Heart left ventricle (tissue), 16 donors: ENCODE data around the gene RNF20. TPM values are rescaled to one million over a fixed set of nuclear protein-coding genes. Genes with fewer than 3 reads are reported as not detected.
"Not testable (repeated sequence)": the region's sequence is repeated elsewhere in the genome, so short reads cannot be mapped to it uniquely, and the experiment has no call there.

ENCODE experiments used
- ATAC-seq, 4 donors: fragments of 200-7000 bp; cut with Tn5 transposase; one replicate each; pipeline ENCODE4 v1.9.1; 2020 to 2022; ENCODE audit warnings: moderate library complexity in 4 of 4, mild to moderate bottlenecking in 3 of 4, moderate number of reproducible peaks in 1 of 4
- DNase-seq, 5 donors: peaks; one replicate each; pipeline ENCODE4 v3.0.0-alpha.2; 2020
- H3K27ac ChIP-seq, 12 donors: fragments of 200-600 bp; sonication (generic) in 4 of 12; one replicate each; pipeline versions ENCODE4 v1.5.0 to v1.8.0; 2016 to 2022; ENCODE audit warnings: mild to moderate bottlenecking in 2 of 12
- H3K27me3 ChIP-seq, 9 donors: fragments of 200-600 bp; sonication (generic) in 2 of 9; one replicate each; pipeline versions ENCODE4 v1.5.1 to v1.8.0; 2016 to 2022; ENCODE audit warnings: mild to moderate bottlenecking in 3 of 9
- H3K36me3 ChIP-seq, 9 donors: fragments of 200-600 bp; sonication (generic) in 2 of 9; one replicate each; pipeline versions ENCODE4 v1.5.0 to v1.8.0; 2018 to 2022; ENCODE audit warnings: mild to moderate bottlenecking in 2 of 9
- H3K4me1 ChIP-seq, 12 donors: fragments of 200-600 bp; sonication (generic) in 4 of 12; one replicate each; pipeline versions ENCODE4 v1.5.0 to v1.8.0; 2016 to 2022; ENCODE audit warnings: mild to moderate bottlenecking in 3 of 12
- H3K4me3 ChIP-seq, 12 donors: fragments of 200-600 bp; sonication (generic) in 4 of 12; one replicate each; pipeline versions ENCODE4 v1.5.0 to v1.8.0; 2017 to 2022; ENCODE audit warnings: mild to moderate bottlenecking in 9 of 12, moderate library complexity in 4 of 12
- H3K9me3 ChIP-seq, 12 donors: fragments of 200-600 bp; sonication (generic) in 4 of 12; one replicate each; pipeline versions ENCODE4 v1.5.0 to v1.8.0; 2016 to 2022; ENCODE audit warnings: mild to moderate bottlenecking in 1 of 12
- CTCF ChIP-seq, 12 donors: fragments of 200-600 bp; sonication (generic) in 4 of 12; IDR thresholded peaks; one replicate each; pipeline versions ENCODE4 v1.5.0 to v1.8.0; 2018 to 2022; ENCODE audit warnings: antibody characterized with exemption in 12 of 12, mild to moderate bottlenecking in 5 of 12
- POLR2A ChIP-seq, 2 donors: fragments of 450-650 bp; IDR thresholded peaks; one replicate each; pipeline ENCODE4 v1.6.1; 2017; ENCODE audit warnings: antibody characterized with exemption in 2 of 2, mild to moderate bottlenecking in 2 of 2, moderate library complexity in 2 of 2
- WGBS, 4 donors: extraction: QIAGEN DNeasy Blood & Tissue Kit in 2 of 4; methylation state at CpG; one replicate each; pipeline versions ENCODE4 v1.1.5 to v1.1.7; 2013 to 2018; 5-methylcytosine and 5-hydroxymethylcytosine counted together
- intact Hi-C, 10 donors: fragments of 100-400 bp; cut with DNase I; formaldehyde crosslinking; loops; one replicate each; pipeline versions ENCODE4 v1.11.1 to v1.14.2; 2022
- polyA plus RNA-seq, 2 donors: library from polyadenylated mRNA; stranded (reverse); fragments of 200-250 nt; gene quantifications; one replicate each; pipeline ENCODE4 v1.2.3, GENCODE V29; 2013
- total RNA-seq, 9 donors: library from RNA; depleted of rRNA in 2 of 9; stranded (reverse); fragments of >200 nt in 2 of 9; fragmentation: NEBNext Ultra II Directional in 3 of 9; extraction: Animal tissue kit (Norgen Biotek cat#: 25700) in 3 of 9; gene quantifications; one replicate each; pipeline versions ENCODE4 v1.1.0 to v1.2.4, GENCODE V29; 2016 to 2023
- donor health status: ischemic (EF 13 %, LVEDD 7.1; RV severe dilation, severe dysfunction).
- donor health status: healthy with polysubstance abuse.
- donor health status: DM: no; HTN: yes; CAD: no.
- donor health status: DM: no; HTN: no; CAD: no.
- donor health status: ischemic (EF 25% LVEDD 6.9; RV normal size, moderate dysfunction).
- donor health status: ischemic (EF 25% LVEDD 5.7; RV mildly dilated, moderate dysfunction).
- donor health status: healthy.
- donor health status: DM: yes; HTN: yes; CAD: no.
- donor health status: ischemic (EF 35%, LVEDD 5.7; RV mildly dilated, moderate dysfunction).
- donor health status: nonischemic (EF 11% LVEDD 7.7; RV severe dilation, severe dysfunction).
- donor health status: DM: yes; HTN: yes; CAD: no.
- donor health status: PGD.
- donor health status: ischemic (EF 29% LVEDD 5.4; RV normal size, mild dysfunction).
- donor health status: nonischemic (EF 23%, LVEDD 6.1; RV moderate dilation, normal function).

RNF20 gene
- total and polyA plus RNA-seq, 11 donors: 14.1 to 63.7 (median 45.4) TPM

GRCh38 chr9:101549472-101550098 is 15.9 kb downstream of the RNF20 start:
- peaks cover 0 to 100% (median 98%) of the 10 kb centered on the region in 9 donors for H3K36me3 ChIP-seq
- intact Hi-C loops, ATAC-seq, H3K27ac ChIP-seq, H3K4me3 ChIP-seq, H3K4me1 ChIP-seq, DNase-seq, H3K27me3 ChIP-seq, H3K9me3 ChIP-seq: not testable (repeated sequence)
- WGBS, 4 donors: 73 to 81% (median 80%) methylated on average over 17 to 18 of the region's 18 CpGs
- TF ChIP-seq CTCF (IDR thresholded peaks at IDR 0.05): peak in 11 of 12 donors; percentile 21 to 44 (median 29)

DNA sequence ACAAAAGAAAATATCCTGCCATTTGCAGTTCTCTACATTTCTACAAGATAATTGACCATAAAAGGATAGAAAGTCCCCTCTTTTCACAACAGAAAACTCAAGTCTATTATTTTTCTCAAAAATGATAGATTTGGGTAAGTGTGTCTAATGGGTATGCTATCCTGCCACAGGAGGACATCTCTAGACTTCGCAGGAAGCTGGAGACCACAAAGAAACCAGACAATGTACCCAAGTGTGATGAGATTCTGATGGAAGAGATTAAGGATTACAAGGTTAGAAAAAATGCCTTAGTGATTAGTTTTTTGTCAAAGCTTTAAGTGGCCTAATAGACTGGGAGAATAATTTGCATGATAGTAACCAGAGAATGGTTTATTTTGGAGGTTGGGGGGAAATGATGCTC is 28.1 kb downstream of the RNF20 start:
- no peak overlapping the region for H3K4me3 ChIP-seq
- no peak for DNase-seq
- WGBS, 4 donors: 92 to 99% (median 97%) methylated on average over 1 of the region's 1 CpG
- peaks cover 0 to 15% (median 0%) of the 10 kb centered on the region in 12 donors for H3K9me3 ChIP-seq
- no peaks in the 10 kb centered on the region for H3K27me3 ChIP-seq
- no peak for TF ChIP-seq CTCF (IDR thresholded peaks at IDR 0.05)
- TF ChIP-seq POLR2A (IDR thresholded peaks at IDR 0.05): no peak
- intact Hi-C loops: no loop called here
- ATAC-seq: no peak
- H3K27ac ChIP-seq: no peak overlapping the region
- H3K36me3 ChIP-seq: peaks cover 0 to 100% (median 90%) of the 10 kb centered on the region in 9 donors
- H3K4me1 ChIP-seq: no peaks in the 10 kb centered on the region

DNA sequence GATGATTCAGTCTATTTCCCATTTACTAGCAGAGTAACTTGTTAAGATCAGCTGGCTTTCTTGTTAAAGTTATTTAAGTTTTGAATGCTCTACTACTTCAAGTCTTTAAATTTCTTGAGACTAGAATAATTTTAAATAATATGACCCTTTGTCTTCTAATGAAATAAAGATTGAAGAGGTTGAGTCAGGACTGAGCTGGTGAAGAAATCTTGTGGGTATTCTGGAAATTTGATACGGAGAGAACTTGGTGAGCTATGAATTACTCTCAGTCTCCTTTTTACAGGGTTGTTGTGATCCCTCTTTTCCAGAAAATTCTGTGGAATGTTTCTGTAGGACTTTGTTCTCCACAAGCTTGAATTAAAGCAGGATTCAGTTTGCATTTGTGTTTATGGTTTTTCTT is 29.3 kb downstream of the RNF20 start:
- DNase-seq: no peak
- no peak for TF ChIP-seq CTCF (IDR thresholded peaks at IDR 0.05)
- TF ChIP-seq POLR2A (IDR thresholded peaks at IDR 0.05): no peak
- Histone ChIP-seq H3K27me3 (no peaks in the 10 kb centered on the region), H3K9me3 (peaks cover 0 to 15% (median 0%) of the 10 kb centered on the region in 12 donors), H3K36me3 (peaks cover 0 to 100% (median 87%) of the 10 kb centered on the region in 9 donors), H3K4me3 (no peak overlapping the region), H3K27ac (no peak overlapping the region), H3K4me1 (no peaks in the 10 kb centered on the region)
- 88 to 98% (median 96%) methylated on average over 1 of the region's 1 CpG for WGBS, 4 donors
- no peak for ATAC-seq
- intact Hi-C loops: no loop called here

DNA sequence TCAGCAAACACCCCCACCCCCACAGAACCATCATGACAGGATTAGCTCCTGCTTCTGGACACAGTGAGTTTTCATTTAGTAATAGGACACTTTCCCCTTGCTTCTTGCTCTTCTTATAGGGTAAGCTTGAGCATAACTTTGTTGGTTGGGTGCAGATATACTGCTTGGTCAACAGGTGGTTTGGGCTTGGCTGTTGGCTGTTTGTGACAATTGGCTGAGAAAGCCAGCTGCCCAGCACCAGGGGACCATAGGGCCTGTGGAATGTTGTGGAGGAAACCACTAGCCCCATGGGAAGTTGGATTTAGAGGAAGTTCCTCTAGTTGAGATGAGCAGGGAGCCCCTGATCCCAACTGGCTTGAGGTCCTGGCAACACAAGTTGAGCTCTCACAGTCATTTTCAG is 30.6 kb downstream of the RNF20 start:
- peaks cover 0 to 5% (median 0%) of the 10 kb centered on the region in 12 donors for H3K9me3 ChIP-seq
- H3K27me3 ChIP-seq: no peaks in the 10 kb centered on the region
- intact Hi-C loops: no loop called here
- peaks cover 0 to 100% (median 84%) of the 10 kb centered on the region in 9 donors for H3K36me3 ChIP-seq
- H3K4me1 ChIP-seq: no peaks in the 10 kb centered on the region
- DNase-seq (no peak), ATAC-seq (no peak)
- TF ChIP-seq CTCF (IDR thresholded peaks at IDR 0.05) (no peak), POLR2A (IDR thresholded peaks at IDR 0.05) (no peak)
- H3K27ac ChIP-seq: no peak overlapping the region
- no peak overlapping the region for H3K4me3 ChIP-seq
